NCI-H69 (cell line): ENCODE data around the gene SIRT7.

ENCODE experiments used
- DNase-seq: peaks from one replicate; lab custom pipeline; 2025; lab: John Stamatoyannopoulos, UW

SIRT7 gene

GRCh38 chr17:81931557-81932332 lies 13.8 kb upstream of the SIRT7 start:
- peak; percentile 82 for DNase-seq

DNA sequence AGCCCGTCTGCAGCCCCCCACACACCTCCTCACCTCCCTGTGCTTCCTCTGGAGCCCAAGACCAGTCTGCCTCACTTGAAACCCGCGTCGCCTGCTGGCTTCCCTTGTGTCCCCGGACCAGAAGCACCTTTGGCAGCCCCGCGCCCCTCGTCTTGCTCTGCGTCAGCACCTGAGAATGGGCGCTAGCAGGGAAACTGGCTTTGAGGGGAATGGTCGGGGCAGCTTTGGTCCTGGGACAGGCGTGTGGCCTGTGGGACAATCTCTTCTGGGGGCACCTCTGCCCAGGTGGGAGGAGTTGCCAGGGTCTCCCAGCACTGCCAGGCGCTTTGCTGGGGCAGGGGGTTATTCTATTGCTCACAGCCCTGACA lies 13.2 kb upstream of the SIRT7 start:
- DNase-seq: no peak

- DNase-seq: peak; percentile 61
Measured at GRCh38 chr17:81930142-81931125, 12.5 kb upstream of the SIRT7 start.

DNA sequence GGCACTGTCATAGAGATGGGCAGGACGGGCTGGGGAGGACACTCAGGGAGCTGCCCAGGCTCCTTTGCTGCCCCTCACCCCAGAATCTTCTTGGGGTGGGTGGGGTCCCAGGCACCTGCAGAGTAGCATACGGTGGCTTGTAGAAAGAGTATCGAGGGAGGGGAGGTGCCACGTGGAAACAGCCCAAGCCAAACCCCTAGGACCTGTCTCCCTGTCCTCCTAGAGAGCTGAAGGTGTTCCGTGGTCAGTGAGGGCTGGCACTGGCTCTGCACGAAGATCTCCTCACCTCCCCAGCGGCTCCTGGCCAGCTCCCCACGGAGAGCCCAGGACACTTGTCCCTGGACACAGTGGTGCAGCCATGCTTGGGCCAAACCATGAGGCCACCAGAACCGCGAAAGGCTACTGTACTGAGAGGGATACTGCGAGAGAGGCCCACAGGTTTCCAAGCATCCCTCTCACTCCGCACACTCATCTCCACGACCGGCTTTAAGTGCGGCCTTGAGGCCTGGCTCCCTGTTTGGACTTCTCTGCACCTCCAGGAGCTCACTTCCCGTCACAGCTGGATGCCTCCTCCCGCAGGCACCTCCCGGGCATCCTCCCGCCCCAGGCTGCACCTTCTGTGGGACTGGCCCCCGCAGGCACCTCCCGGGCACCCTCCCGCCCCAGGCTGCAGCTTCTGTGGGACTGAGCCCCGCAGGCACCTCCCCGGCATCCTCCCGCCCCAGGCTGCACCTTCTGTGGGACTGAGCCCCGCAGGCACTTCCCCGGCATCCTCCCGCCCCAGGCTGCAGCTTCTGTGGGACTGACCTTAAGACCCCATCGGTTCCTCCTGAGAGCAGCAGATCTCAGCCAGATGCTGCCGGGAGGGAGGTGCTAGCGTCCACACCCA lies 11.5 kb upstream of the SIRT7 start:
- DNase-seq: no peak

DNA sequence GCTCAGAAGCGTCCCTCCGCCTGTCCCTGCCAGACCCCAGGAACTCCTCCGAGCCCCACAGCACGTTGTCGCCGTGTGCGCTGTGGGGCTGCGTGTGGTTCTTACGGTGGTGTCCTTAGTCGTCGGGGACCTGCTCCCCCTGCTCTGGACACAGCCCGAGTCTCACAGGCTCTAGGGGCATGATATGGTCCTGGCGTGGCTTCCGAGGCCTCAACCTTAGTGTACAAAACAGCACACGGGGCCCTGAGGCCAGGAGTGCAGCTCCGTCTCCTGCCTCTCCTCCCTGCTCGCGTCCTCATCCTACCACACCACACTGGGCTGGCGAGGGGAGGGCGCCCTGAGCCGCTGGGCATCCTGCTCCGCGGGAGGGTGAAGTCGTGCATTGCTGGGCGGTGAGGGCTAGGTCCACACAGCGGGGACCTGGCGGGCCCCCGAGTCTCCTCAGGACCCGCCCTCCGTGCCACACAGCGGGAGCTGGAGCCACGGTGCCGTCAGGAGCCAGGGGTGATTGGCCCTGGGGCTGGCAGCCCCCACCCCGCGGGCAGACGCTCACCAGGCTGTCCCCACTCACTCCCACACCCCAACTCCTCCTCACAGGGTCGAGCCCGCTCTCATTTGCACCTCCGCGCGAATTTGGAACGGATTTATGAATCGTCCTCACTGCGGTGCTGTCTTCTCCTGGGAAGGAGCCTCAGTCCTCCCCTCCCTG lies 10.7 kb upstream of the SIRT7 start:
- peak; percentile 79 for DNase-seq

GRCh38 chr17:81927653-81928543 lies 9.9 kb upstream of the SIRT7 start, which contains the start of gene MAFG:
Gene MAFG (minus strand): TSS chr17:81927735. CDS start chr17:81923185, 4,550 bp downstream.
- peak; percentile 99 for DNase-seq

DNA sequence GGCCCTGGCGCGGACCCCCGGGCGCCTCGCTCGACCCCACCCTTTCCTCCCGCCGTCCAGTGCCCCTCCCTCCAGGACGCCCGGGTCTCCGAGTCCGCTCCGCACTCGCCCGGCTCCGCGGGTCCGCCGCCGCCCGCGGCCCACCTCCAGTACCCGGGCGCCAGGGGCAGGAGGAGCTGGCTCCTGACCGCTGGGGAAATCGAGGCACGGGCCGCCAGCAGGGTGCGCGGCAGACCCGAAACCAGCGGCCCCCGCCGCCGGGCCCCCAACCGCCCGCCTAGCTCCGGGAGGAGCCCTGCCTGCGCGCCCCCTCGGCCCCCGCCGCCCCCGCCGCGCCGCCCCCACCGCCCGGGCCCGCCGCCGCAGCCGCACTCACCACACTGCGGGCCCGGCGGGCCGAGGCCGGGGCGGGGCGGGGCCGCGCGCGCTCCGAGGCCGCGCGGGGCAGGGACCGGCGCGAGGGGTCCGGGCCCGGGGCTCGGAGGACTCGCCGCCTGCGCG lies 9.2 kb upstream of the SIRT7 start:
- peak; percentile 67 for DNase-seq

GRCh38 chr17:81926451-81927151 lies 8.6 kb upstream of the SIRT7 start:
- peak; percentile 79 for DNase-seq

DNA sequence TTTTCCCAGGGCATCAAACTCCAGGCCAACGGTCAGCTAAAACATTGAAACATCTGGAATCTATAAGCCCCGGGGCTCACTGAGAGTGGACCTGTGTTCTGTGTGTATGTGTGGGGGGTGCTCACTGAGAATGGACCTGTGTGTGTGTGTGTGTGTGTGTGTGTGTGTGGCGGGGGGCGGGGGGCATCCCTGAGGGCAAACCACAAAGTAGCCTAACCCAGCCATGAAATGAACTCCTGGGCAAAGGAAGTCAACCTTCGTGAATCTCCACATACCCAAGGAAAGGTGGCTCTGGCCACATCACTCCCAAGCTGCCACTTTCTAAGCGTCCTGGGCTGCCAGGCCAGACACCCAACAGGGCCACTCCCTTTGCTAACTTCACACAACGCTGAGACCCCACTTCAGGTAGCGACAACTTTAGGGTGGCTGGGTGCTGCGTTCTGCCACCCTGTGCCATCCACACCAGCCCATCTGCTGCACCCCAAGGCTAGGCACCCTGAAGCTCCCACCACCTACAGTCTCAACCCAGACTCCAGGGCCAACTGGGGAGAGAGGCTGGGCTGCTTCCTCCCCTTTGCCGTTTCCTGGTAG lies 8.0 kb upstream of the SIRT7 start:
- no peak for DNase-seq

DNA sequence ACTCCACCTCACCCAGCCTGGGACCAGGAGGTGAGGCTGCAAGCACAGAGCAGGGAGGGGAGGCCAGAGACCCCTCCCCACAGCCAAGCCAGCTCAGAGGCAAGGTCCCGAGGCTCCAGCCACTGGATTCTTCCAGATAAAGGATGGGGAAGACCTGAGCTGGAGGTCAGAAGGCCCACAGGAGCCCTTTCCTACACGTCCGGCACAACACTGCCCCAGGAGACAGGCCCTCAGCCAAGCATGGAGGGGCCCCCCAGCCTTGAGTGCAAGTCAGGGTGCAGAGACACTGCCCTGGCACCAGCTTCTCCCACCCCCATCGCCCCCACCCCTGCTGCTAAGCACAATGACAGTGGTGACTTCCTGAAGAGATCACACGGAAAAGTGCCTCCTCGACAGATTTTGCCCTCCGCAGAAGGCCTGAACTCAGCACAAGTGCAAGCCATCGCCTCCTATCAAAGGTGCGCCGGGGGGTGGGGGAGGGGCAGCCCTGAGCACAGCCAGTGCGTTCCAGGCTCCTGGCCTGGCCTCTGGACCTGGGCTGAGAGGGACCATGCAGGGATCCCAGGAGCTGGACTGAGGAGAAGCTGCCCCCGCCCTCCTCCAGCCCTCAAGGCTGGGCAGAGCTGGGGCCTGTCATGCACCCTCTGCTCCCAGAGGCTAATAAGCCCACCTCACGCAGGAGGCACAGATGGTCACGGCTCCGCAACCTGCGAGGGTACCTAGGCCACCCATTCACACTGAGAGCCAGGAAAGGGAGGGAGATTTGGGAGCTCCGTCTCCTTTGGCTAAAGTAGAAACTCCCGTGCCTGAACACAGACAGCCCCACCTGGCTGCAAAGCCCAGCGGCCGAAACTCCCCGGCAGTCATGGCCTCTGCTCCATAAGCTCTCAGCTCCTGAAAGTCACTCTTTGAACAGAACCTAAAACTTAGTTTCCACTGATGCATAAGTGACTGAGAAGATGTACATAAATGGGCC lies 6.9 kb upstream of the SIRT7 start:
- DNase-seq: no peak

GRCh38 chr17:81923302-81924260 lies 5.6 kb upstream of the SIRT7 start:
- DNase-seq: no peak

GRCh38 chr17:81922566-81923301 lies 4.8 kb upstream of the SIRT7 start:
- DNase-seq: no peak

GRCh38 chr17:81921996-81922565 lies 4.1 kb upstream of the SIRT7 start:
- no peak for DNase-seq

DNA sequence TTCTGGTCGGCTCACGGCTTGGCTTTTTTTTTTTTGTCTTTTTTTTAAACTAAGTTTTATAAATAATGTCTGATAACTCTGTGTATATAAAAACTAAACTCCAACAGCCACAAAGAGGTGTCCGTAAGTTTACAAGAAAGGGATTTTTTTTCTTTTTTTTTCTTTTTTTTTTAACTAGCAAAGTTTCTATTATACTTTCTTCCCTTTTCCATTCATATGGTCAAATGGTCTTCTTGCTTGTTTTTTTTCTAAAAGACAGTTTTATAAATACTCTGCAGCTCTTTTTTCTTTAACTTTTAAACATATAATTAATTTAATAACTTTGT lies 3.5 kb upstream of the SIRT7 start:
- no peak for DNase-seq
